Measurements from ENCODE around the gene PCDHA1. TPM values are rescaled to one million over a fixed set of nuclear protein-coding genes. Genes with fewer than 3 reads are reported as not detected.

The PCDHA1 gene
- total RNA-seq, 1 experiment from 2014 or later = not detected

DNA sequence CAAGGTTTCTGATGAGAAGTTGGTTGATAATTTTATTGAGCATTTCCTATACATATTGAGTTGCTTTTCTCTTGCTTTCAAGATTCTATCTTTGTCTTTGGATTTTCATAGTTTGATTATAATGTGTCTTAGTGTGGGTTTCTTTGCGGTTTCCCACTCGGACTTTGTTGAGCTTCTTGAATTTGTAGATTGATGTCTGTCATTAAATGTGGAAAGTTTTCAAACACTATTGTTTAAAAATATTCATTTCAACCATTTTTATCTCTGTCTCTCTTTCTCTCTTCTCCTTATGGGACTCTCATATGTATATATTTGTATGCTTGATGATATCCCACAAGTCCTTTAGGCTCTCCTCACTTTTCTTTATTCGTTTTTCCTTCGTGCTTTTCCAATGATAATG lies 18.5 kb upstream of the PCDHA1 start:
- BruUV-seq (replicated peaks) = no TSS peak
- H3K27me3 ChIP-seq (ENCODE audit: insufficient read depth, low read length) = no peaks in the 10 kb centered on the region
- intact Hi-C loops (cut with micrococcal nuclease) = no loop called here
- TF ChIP-seq JUND (IDR thresholded peaks at IDR 0.05) (no peak), FOSL1 (IDR thresholded peaks at IDR 0.05; ENCODE audit: low read depth) (no peak), ZFX (IDR thresholded peaks at IDR 0.05) (no peak), SRF (IDR thresholded peaks at IDR 0.05; ENCODE audit: low read depth) (no peak), TCF7L2 (IDR thresholded peaks at IDR 0.05; ENCODE audit: borderline replicate concordance, extremely low read depth, insufficient read depth, insufficient read length) (no peak), YY1 (IDR thresholded peaks at IDR 0.05; ENCODE audit: extremely low read depth, insufficient replicate concordance, low read depth, low read length) (no peak), EZH2phosphoT487 (IDR thresholded peaks at IDR 0.05; ENCODE audit: borderline replicate concordance) (no peak), CEBPB (IDR thresholded peaks at IDR 0.05; ENCODE audit: low read depth) (no peak), SIN3A (IDR thresholded peaks at IDR 0.05; ENCODE audit: low read depth) (no peak), RAD21 (IDR thresholded peaks at IDR 0.05; ENCODE audit: low read depth) (no peak), ZNF274 (IDR thresholded peaks at IDR 0.05; ENCODE audit: low read depth, low read length) (no peak), SP1 (IDR thresholded peaks at IDR 0.05; ENCODE audit: low read depth) (no peak), POLR2AphosphoS5 (IDR thresholded peaks at IDR 0.05; ENCODE audit: low read depth, low read length) (no peak), EGR1 (IDR thresholded peaks at IDR 0.05; ENCODE audit: low read depth) (no peak)
- TF ChIP-seq, protein P1, sequence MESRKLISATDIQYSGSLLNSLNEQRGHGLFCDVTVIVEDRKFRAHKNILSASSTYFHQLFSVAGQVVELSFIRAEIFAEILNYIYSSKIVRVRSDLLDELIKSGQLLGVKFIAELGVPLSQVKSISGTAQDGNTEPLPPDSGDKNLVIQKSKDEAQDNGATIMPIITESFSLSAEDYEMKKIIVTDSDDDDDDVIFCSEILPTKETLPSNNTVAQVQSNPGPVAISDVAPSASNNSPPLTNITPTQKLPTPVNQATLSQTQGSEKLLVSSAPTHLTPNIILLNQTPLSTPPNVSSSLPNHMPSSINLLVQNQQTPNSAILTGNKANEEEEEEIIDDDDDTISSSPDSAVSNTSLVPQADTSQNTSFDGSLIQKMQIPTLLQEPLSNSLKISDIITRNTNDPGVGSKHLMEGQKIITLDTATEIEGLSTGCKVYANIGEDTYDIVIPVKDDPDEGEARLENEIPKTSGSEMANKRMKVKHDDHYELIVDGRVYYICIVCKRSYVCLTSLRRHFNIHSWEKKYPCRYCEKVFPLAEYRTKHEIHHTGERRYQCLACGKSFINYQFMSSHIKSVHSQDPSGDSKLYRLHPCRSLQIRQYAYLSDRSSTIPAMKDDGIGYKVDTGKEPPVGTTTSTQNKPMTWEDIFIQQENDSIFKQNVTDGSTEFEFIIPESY (IDR thresholded peaks at IDR 0.05; ENCODE audit: extremely low read depth, insufficient replicate concordance, low read length) = no peak
- TF ChIP-seq, protein P2, sequence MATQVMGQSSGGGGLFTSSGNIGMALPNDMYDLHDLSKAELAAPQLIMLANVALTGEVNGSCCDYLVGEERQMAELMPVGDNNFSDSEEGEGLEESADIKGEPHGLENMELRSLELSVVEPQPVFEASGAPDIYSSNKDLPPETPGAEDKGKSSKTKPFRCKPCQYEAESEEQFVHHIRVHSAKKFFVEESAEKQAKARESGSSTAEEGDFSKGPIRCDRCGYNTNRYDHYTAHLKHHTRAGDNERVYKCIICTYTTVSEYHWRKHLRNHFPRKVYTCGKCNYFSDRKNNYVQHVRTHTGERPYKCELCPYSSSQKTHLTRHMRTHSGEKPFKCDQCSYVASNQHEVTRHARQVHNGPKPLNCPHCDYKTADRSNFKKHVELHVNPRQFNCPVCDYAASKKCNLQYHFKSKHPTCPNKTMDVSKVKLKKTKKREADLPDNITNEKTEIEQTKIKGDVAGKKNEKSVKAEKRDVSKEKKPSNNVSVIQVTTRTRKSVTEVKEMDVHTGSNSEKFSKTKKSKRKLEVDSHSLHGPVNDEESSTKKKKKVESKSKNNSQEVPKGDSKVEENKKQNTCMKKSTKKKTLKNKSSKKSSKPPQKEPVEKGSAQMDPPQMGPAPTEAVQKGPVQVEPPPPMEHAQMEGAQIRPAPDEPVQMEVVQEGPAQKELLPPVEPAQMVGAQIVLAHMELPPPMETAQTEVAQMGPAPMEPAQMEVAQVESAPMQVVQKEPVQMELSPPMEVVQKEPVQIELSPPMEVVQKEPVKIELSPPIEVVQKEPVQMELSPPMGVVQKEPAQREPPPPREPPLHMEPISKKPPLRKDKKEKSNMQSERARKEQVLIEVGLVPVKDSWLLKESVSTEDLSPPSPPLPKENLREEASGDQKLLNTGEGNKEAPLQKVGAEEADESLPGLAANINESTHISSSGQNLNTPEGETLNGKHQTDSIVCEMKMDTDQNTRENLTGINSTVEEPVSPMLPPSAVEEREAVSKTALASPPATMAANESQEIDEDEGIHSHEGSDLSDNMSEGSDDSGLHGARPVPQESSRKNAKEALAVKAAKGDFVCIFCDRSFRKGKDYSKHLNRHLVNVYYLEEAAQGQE (IDR thresholded peaks at IDR 0.05; ENCODE audit: low read depth) = no peak
- TF ChIP-seq, protein P3, sequence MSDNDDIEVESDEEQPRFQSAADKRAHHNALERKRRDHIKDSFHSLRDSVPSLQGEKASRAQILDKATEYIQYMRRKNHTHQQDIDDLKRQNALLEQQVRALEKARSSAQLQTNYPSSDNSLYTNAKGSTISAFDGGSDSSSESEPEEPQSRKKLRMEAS (IDR thresholded peaks at IDR 0.05) = no peak
- H3K9ac ChIP-seq (ENCODE audit: low read length) = no peak overlapping the region
- no peaks in the 10 kb centered on the region for H3K4me1 ChIP-seq (ENCODE audit: control insufficient read depth in 1 of 2, insufficient read depth in 2 of 2, low read length in 2 of 2)
- no peaks in the 10 kb centered on the region for H3K79me2 ChIP-seq (ENCODE audit: insufficient read depth, low read length)
- RAD21 ChIA-PET (ENCODE audit: low non-redundant PET in 1 of 2, low total read pairs in 2 of 2, uncharacterized antibody in 2 of 2, unreplicated experiment in 2 of 2) = no interaction called here
- ATAC-seq (no peak), DNase-seq (ENCODE audit: low read depth, low spot score) (no peak)
- no peaks in the 10 kb centered on the region for H4K20me1 ChIP-seq (ENCODE audit: insufficient read depth)
- no peak overlapping the region for H2AFZ ChIP-seq (ENCODE audit: low read depth, low read length, poor library complexity, severe bottlenecking)
- no peaks in the 10 kb centered on the region for H3K9me2 ChIP-seq (ENCODE audit: insufficient read depth)
- no peak overlapping the region for H3K4me3 ChIP-seq (replicated peaks in 1 of 2; ENCODE audit: low read depth in 1 of 2, low read length in 2 of 2)
- no peak overlapping the region for H3K4me2 ChIP-seq (ENCODE audit: low read length)
- H3K36me3 ChIP-seq (ENCODE audit: control insufficient read depth in 1 of 2, insufficient read depth in 2 of 2, low read length in 2 of 2) = no peaks in the 10 kb centered on the region
- CTCF ChIA-PET = no interaction called here
- POLR2A ChIA-PET = no interaction called here
- H3K9me3 ChIP-seq (ENCODE audit: control insufficient read depth in 1 of 2, insufficient read depth in 1 of 2, low read depth in 1 of 2, low read length in 2 of 2) = peaks cover 22 to 51% of the 10 kb centered on the region in 2 experiments; a peak in 3 of 4 replicates
- no peak overlapping the region for H3K27ac ChIP-seq (ENCODE audit: low read depth, low read length)

Measured in HCT116 (cell line).